Ascending aorta (tissue), 2 donors: ENCODE measurements around the gene PKN1. TPM values are rescaled to one million over a fixed set of nuclear protein-coding genes. Genes with fewer than 3 reads are reported as not detected.

Experiments
- DNase-seq, 2 donors: peaks; one replicate each; pipeline ENCODE4 v3.0.0-alpha.2; 2019; ENCODE audit warnings: low spot score in 2 of 2
- H3K27ac ChIP-seq, 2 donors: fragments of 200-600 bp; sonication (generic); one replicate each; pipeline ENCODE4 v1.5.1; 2016 to 2017; ENCODE audit warnings: mild to moderate bottlenecking in 1 of 2
- H3K27me3 ChIP-seq: fragments of 200-600 bp; sonication (generic); one replicate; pipeline ENCODE4 v1.5.1; 2017
- H3K36me3 ChIP-seq, 2 donors: fragments of 200-600 bp; sonication (generic); one replicate each; pipeline ENCODE4 v1.5.1; 2016
- H3K4me1 ChIP-seq, 2 donors: fragments of 200-600 bp; sonication (generic); one replicate each; pipeline ENCODE4 v1.5.1; 2016 to 2017; ENCODE audit warnings: mild to moderate bottlenecking in 1 of 2
- H3K4me3 ChIP-seq, 2 donors: fragments of 200-600 bp; sonication (generic); one replicate each; pipeline ENCODE4 v1.5.1; 2016 to 2017; ENCODE audit warnings: mild to moderate bottlenecking in 1 of 2
- H3K9me3 ChIP-seq, 2 donors: fragments of 200-600 bp; sonication (generic); one replicate each; pipeline ENCODE4 v1.5.1; 2016
- CTCF ChIP-seq, 3 experiments: fragments of 200-600 bp in 2 of 3; fragments of 450-650 bp in 1 of 3; sonication (generic) in 2 of 3; IDR thresholded peaks; one replicate each; pipeline ENCODE4 v1.5.1; 2016 to 2019; ENCODE audit warnings: antibody characterized with exemption in 3 of 3, mild to moderate bottlenecking in 1 of 3, moderate library complexity in 1 of 3
- intact Hi-C: fragments of 100-400 bp; cut with DNase I; formaldehyde crosslinking; loops from one replicate; pipeline ENCODE4 v1.15.1; 2023
- total RNA-seq: library from RNA; depleted of rRNA; stranded (reverse); fragments of >200 nt; gene quantifications from one replicate; pipeline ENCODE4 v1.1.0, GENCODE V29; 2016

The PKN1 gene
- total RNA-seq, 1 donor from 2014 or later, result 231 TPM

GRCh38 chr19:14409146-14410023 is 23.7 kb upstream of the PKN1 start:
- peaks cover 0 to 15% of the 10 kb centered on the region in 2 donors for H3K4me1 ChIP-seq
- no peak overlapping the region for H3K27ac ChIP-seq
- H3K27me3 ChIP-seq, result no peaks in the 10 kb centered on the region
- TF ChIP-seq CTCF (IDR thresholded peaks at IDR 0.05), result no peak
- H3K36me3 ChIP-seq, result peaks cover 82 to 90% of the 10 kb centered on the region in 2 donors
- no peak for DNase-seq
- no peak overlapping the region for H3K4me3 ChIP-seq
- intact Hi-C loops, result loop anchor here (5.0 kb wide), 1 partner anchor 62 kb away; no protein-coding TSS in a partner anchor
- H3K9me3 ChIP-seq, result no peaks in the 10 kb centered on the region

DNA sequence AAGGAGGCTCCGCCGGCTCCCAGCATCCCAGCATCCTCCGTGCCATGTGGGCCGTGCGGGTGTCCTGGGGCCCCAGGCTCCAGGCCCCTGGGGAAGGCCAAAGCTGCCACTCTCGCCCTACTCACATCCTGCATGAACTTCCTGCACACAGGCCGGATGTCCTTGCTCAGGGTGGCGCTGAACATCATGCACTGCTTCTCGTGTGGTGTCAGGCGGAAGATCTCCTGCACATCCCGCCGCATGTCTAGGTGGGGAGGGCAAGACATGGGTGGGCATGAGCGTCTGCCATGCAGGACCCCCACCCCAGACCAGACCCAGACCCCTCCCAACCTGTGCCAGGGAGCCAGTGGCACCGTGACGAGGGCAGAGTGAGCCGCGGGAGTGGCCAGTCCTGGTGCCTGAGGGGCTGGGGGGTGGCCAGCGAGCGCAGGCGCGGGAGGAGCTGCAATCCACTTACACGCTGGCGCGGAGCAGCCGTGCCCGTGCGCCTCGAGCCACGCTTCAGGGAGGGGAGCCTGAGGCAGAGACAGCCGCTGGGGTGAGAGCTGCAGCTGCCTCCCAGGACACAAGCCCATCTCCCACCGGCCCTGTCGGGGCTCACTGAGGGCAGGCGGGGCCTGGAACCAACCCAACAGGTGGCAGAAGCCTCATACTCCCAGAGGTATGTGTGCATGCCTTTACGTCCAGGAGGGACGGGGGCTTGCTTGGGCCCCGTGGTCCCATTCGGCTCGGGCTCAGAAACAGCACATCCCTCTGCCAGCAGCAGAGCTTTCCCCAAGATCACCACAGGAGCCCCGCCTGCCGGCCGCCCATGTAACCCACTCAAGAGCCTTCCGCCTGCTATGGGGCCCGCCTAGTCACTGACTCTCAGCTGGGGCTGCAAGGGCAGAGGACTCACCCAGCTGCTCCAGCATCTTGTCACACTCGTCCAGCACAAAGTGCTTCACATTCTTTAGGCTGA is 22.7 kb upstream of the PKN1 start:
- H3K36me3 ChIP-seq, result peaks cover 72 to 80% of the 10 kb centered on the region in 2 donors
- no peak for TF ChIP-seq CTCF (IDR thresholded peaks at IDR 0.05)
- intact Hi-C loops, result no loop called here
- H3K4me3 ChIP-seq, result no peak overlapping the region
- DNase-seq, result no peak
- no peak overlapping the region for H3K27ac ChIP-seq
- no peaks in the 10 kb centered on the region for H3K27me3 ChIP-seq
- no peaks in the 10 kb centered on the region for H3K9me3 ChIP-seq
- peaks cover 0 to 15% of the 10 kb centered on the region in 2 donors for H3K4me1 ChIP-seq

DNA sequence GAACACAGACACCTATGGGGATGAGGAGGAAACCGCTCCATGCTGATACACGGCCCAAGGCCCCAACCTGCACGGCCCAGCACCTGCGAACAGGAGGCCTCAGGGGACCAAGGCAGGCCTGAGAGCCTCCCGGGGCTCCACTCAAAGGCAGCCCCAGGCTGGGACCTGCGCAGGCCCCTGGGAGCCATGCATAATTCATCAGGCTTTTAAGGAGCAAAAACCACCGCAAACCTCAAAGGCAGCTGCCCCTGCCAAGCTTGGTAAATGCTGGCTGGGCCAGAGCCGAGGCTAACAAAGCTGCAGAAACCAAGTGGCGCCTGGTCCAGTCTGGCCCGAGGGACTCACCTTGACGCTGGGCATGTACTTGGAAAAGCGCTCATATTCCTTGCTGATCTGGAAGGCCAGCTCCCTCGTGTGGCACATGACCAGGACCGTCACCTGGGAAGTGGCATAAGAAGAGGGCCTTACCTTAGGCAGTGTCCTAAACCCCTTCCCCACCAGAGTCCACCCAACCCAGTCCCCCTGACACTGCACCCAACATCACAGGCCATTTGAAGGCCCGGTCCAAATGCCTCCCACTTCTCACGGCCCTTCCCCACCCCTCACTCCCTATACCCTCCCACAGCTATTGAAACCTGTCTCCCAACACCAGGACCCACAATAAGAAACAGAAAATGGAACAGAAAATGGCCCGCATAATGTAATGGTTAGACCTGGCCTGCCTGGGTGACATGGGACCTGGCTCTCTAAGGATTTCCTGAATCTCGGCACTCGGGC is 21.8 kb upstream of the PKN1 start:
- Histone ChIP-seq H3K4me1 (peaks cover 0 to 13% of the 10 kb centered on the region in 2 donors), H3K4me3 (no peak overlapping the region), H3K36me3 (peaks cover 66 to 70% of the 10 kb centered on the region in 2 donors), H3K27me3 (no peaks in the 10 kb centered on the region), H3K9me3 (no peaks in the 10 kb centered on the region), H3K27ac (no peak overlapping the region)
- DNase-seq, result no peak
- no peak for TF ChIP-seq CTCF (IDR thresholded peaks at IDR 0.05)
- intact Hi-C loops, result no loop called here

- H3K27me3 ChIP-seq, result no peaks in the 10 kb centered on the region
- TF ChIP-seq CTCF (IDR thresholded peaks at IDR 0.05), result no peak
- no peak for DNase-seq
- peaks cover 4 to 12% of the 10 kb centered on the region in 2 donors for H3K4me1 ChIP-seq
- no peak overlapping the region for H3K27ac ChIP-seq
- intact Hi-C loops, result no loop called here
- H3K9me3 ChIP-seq, result no peaks in the 10 kb centered on the region
- H3K36me3 ChIP-seq, result peaks cover 61 to 64% of the 10 kb centered on the region in 2 donors
- H3K4me3 ChIP-seq, result no peak overlapping the region
These were observed 21.2 kb upstream of the PKN1 start for GRCh38 chr19:14411938-14412245.

GRCh38 chr19:14412324-14412995 is 20.6 kb upstream of the PKN1 start:
- no peak overlapping the region for H3K27ac ChIP-seq
- peaks cover 55 to 59% of the 10 kb centered on the region in 2 donors for H3K36me3 ChIP-seq
- H3K27me3 ChIP-seq, result no peaks in the 10 kb centered on the region
- intact Hi-C loops, result no loop called here
- no peak overlapping the region for H3K4me3 ChIP-seq
- H3K4me1 ChIP-seq, result peaks cover 4 to 16% of the 10 kb centered on the region in 2 donors
- no peak for TF ChIP-seq CTCF (IDR thresholded peaks at IDR 0.05)
- no peaks in the 10 kb centered on the region for H3K9me3 ChIP-seq
- DNase-seq, result no peak
